Measurements from ENCODE around the gene ATP6V0C. TPM values are rescaled to one million over a fixed set of nuclear protein-coding genes. Genes with fewer than 3 reads are reported as not detected.

Gene ATP6V0C
- total RNA-seq, 1 experiment from 2014 or later, result 176 TPM

DNA sequence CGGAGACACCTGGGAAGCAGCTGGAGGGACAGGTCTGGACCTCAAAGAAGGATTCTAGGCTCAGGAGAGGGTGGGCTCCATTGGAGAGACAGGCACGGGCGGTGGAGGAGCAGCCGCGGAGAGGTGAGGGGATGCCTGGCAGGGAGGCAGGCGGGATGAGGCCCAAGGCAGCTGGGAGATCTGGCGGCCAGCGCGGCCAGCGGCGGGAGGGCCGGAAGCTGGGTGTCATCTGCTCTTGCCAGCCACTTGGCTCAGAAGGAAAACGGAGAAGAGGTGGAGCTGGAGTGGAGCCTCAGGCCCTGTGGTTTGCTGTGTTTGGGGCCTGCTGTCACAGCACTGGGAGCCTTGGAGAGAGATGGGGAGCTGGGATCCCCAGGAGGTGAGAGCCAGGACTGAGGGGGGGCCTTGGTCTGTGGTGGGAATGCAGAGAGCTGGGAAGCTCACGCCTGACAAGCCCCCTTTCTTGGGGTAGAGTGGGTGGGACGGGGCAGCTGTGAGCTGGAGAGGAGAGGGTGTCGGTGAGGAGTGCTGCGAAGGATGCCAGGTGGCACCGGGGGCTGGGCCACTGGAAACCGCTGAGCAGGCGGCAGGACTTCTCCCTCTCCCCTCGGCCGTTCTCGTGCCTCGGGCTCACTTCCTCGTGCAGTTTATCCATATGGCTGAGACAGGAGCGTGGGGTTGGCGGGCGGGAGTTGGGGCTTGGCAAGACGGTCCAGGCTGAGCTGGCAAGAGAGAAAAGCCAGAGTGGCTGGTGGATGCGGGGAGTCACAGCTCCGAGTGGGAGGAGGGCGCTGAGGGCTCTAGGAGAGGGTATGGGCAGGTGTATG is 30.8 kb upstream of the ATP6V0C start:
- H3K4ac ChIP-seq (ENCODE audit: low read depth, low read length), result no peak overlapping the region
- Mint-ChIP-seq H3K9me3 (no peaks in the 10 kb centered on the region), H3K27ac (no peak overlapping the region; a peak in 1 of 7 replicates), H3K4me1 (peaks cover 11 to 15% of the 10 kb centered on the region in 2 experiments), H3K4me3 (0 out of 5 replicates have a peak overlapping the region, but pooled peaks of 1 of the 2 experiments have one; percentile 8), H3K36me3 (ENCODE audit: insufficient read depth in 1 of 3, low read depth in 3 of 3) (no peaks in the 10 kb centered on the region), H3K27me3 (ENCODE audit: low read depth) (peaks cover under 1% of the 10 kb centered on the region; the same call in 1 of the 2 replicates)
- H3K9ac ChIP-seq (ENCODE audit: extremely low read depth, insufficient read length, low read length), result no peak overlapping the region
- H3K18ac ChIP-seq (ENCODE audit: insufficient read length, low read depth, low read length), result no peak overlapping the region
- H4K20me1 ChIP-seq (ENCODE audit: control insufficient read depth, insufficient read depth, insufficient read length), result peaks cover 4% of the 10 kb centered on the region
- H3K56ac ChIP-seq (ENCODE audit: insufficient read length, low read depth, low read length), result no peak overlapping the region
- no peak overlapping the region for H4K8ac ChIP-seq (replicated peaks; ENCODE audit: insufficient read length, low read depth, low read length)
- H3K79me1 ChIP-seq (ENCODE audit: insufficient read depth, low read depth, low read length, poor library complexity, severe bottlenecking), result no peaks in the 10 kb centered on the region
- no peak for DNase-seq
- no peak overlapping the region for H4K5ac ChIP-seq (ENCODE audit: insufficient read length, low read depth, low read length)
- H2BK5ac ChIP-seq (ENCODE audit: insufficient read length, low read length), result no peak overlapping the region
- no peak overlapping the region for H3K23ac ChIP-seq (ENCODE audit: insufficient read length, low read depth, low read length)
- H3K4me1 ChIP-seq (ENCODE audit: insufficient read depth, low read length), result no peaks in the 10 kb centered on the region
- no peaks in the 10 kb centered on the region; the same call in 1 of the 2 replicates for H3K79me2 ChIP-seq (ENCODE audit: insufficient read depth, low read length)
- H3K23me2 ChIP-seq (ENCODE audit: insufficient read length, low read depth, low read length, poor library complexity, severe bottlenecking), result no peaks in the 10 kb centered on the region
- WGBS (ENCODE audit: extremely low coverage, insufficient read length, low lambda C conversion rate), result no CpG with 5 or more reads among the region's 32 CpGs
- no peak overlapping the region for H3T11ph ChIP-seq (ENCODE audit: low read length)
- H3K27ac ChIP-seq (ENCODE audit: insufficient read length, low read depth, low read length), result no peak overlapping the region
- H2AK5ac ChIP-seq (ENCODE audit: insufficient read length, low read length), result no peak overlapping the region
- TF ChIP-seq, protein P1, sequence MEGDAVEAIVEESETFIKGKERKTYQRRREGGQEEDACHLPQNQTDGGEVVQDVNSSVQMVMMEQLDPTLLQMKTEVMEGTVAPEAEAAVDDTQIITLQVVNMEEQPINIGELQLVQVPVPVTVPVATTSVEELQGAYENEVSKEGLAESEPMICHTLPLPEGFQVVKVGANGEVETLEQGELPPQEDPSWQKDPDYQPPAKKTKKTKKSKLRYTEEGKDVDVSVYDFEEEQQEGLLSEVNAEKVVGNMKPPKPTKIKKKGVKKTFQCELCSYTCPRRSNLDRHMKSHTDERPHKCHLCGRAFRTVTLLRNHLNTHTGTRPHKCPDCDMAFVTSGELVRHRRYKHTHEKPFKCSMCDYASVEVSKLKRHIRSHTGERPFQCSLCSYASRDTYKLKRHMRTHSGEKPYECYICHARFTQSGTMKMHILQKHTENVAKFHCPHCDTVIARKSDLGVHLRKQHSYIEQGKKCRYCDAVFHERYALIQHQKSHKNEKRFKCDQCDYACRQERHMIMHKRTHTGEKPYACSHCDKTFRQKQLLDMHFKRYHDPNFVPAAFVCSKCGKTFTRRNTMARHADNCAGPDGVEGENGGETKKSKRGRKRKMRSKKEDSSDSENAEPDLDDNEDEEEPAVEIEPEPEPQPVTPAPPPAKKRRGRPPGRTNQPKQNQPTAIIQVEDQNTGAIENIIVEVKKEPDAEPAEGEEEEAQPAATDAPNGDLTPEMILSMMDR (conservative IDR thresholded peaks at IDR 0.05), result no peak
- no peak overlapping the region for H2BK120ac ChIP-seq (ENCODE audit: low read depth, low read length, poor library complexity, severe bottlenecking)
- no peak overlapping the region for H2BK15ac ChIP-seq (ENCODE audit: low read depth, low read length)
- H3K4me2 ChIP-seq (ENCODE audit: insufficient read depth, insufficient read length, low read length), result no peak overlapping the region
- no peak overlapping the region for H2AFZ ChIP-seq (ENCODE audit: low read length)
- no peak overlapping the region for H2BK20ac ChIP-seq (ENCODE audit: low read depth, low read length, poor library complexity, severe bottlenecking)
- no peak overlapping the region for H3K14ac ChIP-seq (ENCODE audit: insufficient read depth, low read length)
- H3K9me3 ChIP-seq (ENCODE audit: control insufficient read depth, low read depth, low read length), result no peaks in the 10 kb centered on the region
- no peaks in the 10 kb centered on the region for H3K27me3 ChIP-seq (ENCODE audit: insufficient read depth, low read length)
- no peak overlapping the region for H4K91ac ChIP-seq (ENCODE audit: insufficient read length, low read depth, low read length)
- no peak overlapping the region for H2BK12ac ChIP-seq (ENCODE audit: insufficient read length, low read depth, low read length)
